Type B pancreatic cell (in vitro differentiated cells): ENCODE measurements around the gene MVB12B. TPM values are rescaled to one million over a fixed set of nuclear protein-coding genes. Genes with fewer than 3 reads are reported as not detected.

Source experiments
- DNase-seq: peaks from one replicate; pipeline ENCODE4 v3.0.0; 2021; ENCODE audit warnings: mixed read lengths; ENCODE audit not compliant: unreplicated experiment; ENCODE audit errors: extremely low spot score
- H3K27ac Mint-ChIP-seq: 2 replicates; pipeline ENCODE4 v1.8.0; 2021; ENCODE audit warnings: mild to moderate bottlenecking, mixed read lengths
- H3K27me3 Mint-ChIP-seq: 2 replicates; pipeline ENCODE4 v1.8.0; 2021; ENCODE audit warnings: mixed read lengths
- H3K36me3 Mint-ChIP-seq: 2 replicates; pipeline ENCODE4 v1.8.0; 2021; ENCODE audit warnings: mixed read lengths
- H3K4me1 Mint-ChIP-seq: one replicate; pipeline ENCODE4 v1.8.0; 2021; ENCODE audit warnings: mixed read lengths; ENCODE audit not compliant: unreplicated experiment
- H3K4me3 Mint-ChIP-seq: 2 replicates; pipeline ENCODE4 v1.8.0; 2021; ENCODE audit warnings: mild to moderate bottlenecking, mixed read lengths
- H3K9me3 Mint-ChIP-seq: 2 replicates; pipeline ENCODE4 v1.8.0; 2021; ENCODE audit warnings: mixed read lengths
- total RNA-seq: library from RNA; stranded (reverse); gene quantifications from 2 replicates; pipeline ENCODE4 v1.2.1, GENCODE V29; 2021; ENCODE audit warnings: low replicate concordance
- TF ChIP-seq, protein P1 (sequence below): fragments of 200-600 bp; sonication (generic); conservative IDR thresholded peaks from 2 replicates; pipeline ENCODE4 v1.5.0; 2021; ENCODE audit warnings: antibody characterized with exemption, mild to moderate bottlenecking

Gene MVB12B
- total RNA-seq, 1 donor from 2014 or later: 26.1 TPM

- no peak for DNase-seq
- Mint-ChIP-seq H3K36me3 (peaks cover 13% of the 10 kb centered on the region), H3K27ac (no peak overlapping the region), H3K4me3 (no peak overlapping the region), H3K4me1 (peaks cover 7% of the 10 kb centered on the region), H3K9me3 (no peaks in the 10 kb centered on the region), H3K27me3 (no peaks in the 10 kb centered on the region)
- TF ChIP-seq, protein P1, sequence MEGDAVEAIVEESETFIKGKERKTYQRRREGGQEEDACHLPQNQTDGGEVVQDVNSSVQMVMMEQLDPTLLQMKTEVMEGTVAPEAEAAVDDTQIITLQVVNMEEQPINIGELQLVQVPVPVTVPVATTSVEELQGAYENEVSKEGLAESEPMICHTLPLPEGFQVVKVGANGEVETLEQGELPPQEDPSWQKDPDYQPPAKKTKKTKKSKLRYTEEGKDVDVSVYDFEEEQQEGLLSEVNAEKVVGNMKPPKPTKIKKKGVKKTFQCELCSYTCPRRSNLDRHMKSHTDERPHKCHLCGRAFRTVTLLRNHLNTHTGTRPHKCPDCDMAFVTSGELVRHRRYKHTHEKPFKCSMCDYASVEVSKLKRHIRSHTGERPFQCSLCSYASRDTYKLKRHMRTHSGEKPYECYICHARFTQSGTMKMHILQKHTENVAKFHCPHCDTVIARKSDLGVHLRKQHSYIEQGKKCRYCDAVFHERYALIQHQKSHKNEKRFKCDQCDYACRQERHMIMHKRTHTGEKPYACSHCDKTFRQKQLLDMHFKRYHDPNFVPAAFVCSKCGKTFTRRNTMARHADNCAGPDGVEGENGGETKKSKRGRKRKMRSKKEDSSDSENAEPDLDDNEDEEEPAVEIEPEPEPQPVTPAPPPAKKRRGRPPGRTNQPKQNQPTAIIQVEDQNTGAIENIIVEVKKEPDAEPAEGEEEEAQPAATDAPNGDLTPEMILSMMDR: no peak
Measured at GRCh38 chr9:126411948-126412284, 85.3 kb downstream of the MVB12B start.

GRCh38 chr9:126412905-126413304 is 86.3 kb downstream of the MVB12B start:
- H3K4me3 Mint-ChIP-seq: no peak overlapping the region
- no peak for DNase-seq
- H3K27me3 Mint-ChIP-seq: no peaks in the 10 kb centered on the region
- no peaks in the 10 kb centered on the region for H3K4me1 Mint-ChIP-seq
- H3K36me3 Mint-ChIP-seq: peaks cover 17% of the 10 kb centered on the region
- H3K9me3 Mint-ChIP-seq: no peaks in the 10 kb centered on the region
- TF ChIP-seq, protein P1: no peak
- no peak overlapping the region for H3K27ac Mint-ChIP-seq

- TF ChIP-seq, protein P1: no peak
- no peak for DNase-seq
- Mint-ChIP-seq H3K36me3 (peaks cover 18% of the 10 kb centered on the region), H3K27me3 (no peaks in the 10 kb centered on the region), H3K27ac (no peak overlapping the region), H3K4me3 (no peak overlapping the region), H3K9me3 (no peaks in the 10 kb centered on the region), H3K4me1 (no peaks in the 10 kb centered on the region)
Measured at GRCh38 chr9:126413391-126414068, 86.9 kb downstream of the MVB12B start.

DNA sequence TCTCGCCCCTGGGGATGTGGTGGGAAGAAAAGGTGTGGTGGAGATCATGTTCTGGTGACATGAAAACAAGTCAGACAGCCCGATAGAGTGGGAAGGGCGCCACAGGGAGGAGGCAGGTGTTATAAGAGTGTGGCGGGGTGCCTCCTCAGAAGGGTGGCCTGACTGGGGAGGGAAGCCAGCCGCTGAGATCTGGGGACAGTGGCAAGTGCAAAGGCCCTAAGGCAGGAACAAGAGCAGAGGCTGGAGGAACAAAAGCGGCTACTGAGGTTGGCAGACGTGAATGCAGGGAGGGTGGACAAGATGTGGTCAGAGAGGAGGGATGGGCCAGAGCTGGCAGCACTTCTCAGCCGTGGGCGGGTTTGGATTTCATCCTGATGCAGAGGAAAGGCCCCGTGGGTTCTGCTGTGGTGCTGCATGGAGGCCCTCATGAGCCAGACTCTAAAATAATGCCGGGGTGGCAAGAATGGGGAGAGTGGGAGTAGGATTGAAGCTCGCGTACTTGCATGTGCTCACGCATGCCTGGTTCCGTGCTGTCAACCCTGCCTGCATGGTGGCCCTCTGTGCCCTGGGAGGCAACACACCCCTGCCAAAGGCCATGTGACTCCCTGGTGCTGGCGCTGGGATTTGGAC is 89.2 kb downstream of the MVB12B start:
- no peak overlapping the region for H3K27ac Mint-ChIP-seq
- peaks cover 21% of the 10 kb centered on the region for H3K36me3 Mint-ChIP-seq
- H3K9me3 Mint-ChIP-seq: no peaks in the 10 kb centered on the region
- H3K4me3 Mint-ChIP-seq: no peak overlapping the region
- H3K4me1 Mint-ChIP-seq: peaks cover 7% of the 10 kb centered on the region
- DNase-seq: no peak
- H3K27me3 Mint-ChIP-seq: no peaks in the 10 kb centered on the region
- TF ChIP-seq, protein P1: no peak

DNA sequence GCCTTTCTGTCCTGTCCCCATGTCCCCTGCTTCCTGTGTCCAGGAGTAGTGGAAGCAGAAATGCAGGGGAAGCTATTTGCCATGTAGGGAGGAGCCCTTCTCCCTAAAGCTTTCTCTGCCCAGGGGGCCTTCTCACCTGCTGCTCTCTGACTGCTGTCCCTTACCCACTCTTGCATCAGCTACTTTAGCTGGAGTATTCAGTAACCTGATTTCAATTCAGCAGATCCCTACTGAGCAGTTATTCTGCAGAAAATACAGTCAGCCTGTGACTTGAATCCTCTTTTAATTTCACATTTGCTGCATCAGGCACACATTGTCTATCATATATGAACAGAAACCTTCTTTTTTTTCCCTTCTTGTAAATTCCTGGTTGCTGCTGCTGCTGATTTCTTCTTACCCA is 90.4 kb downstream of the MVB12B start:
- TF ChIP-seq, protein P1: no peak
- no peak for DNase-seq
- Mint-ChIP-seq H3K27ac (no peak overlapping the region), H3K9me3 (no peaks in the 10 kb centered on the region), H3K4me1 (peaks cover 16% of the 10 kb centered on the region), H3K27me3 (no peaks in the 10 kb centered on the region), H3K4me3 (no peak overlapping the region), H3K36me3 (peaks cover 21% of the 10 kb centered on the region)
